Measurements from ENCODE around the gene NLGN1.

NLGN1 gene

DNA sequence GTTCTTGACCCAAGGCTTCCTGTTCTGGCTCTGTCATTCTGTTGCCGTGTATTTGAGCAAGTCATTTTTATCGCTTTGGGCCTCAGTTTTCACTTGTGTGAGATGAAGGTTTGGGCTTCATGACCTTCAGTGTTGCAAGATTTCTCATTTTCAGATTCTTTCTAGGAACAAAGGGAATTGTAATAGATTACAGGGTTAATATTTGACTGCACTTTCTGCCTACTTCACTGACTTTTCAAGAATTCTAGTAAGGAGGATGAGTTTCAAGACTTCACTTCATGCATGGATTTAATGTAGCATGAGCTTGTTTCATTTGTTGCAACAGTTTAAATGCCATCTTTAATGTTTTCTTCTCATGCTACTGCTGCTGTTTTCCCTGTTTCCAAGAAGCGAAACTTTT is 226.5 kb downstream of the NLGN1 start:
- Histone ChIP-seq H3K27ac (no peak overlapping the region), H3K4me1 (ENCODE audit: control insufficient read depth in 1 of 2, insufficient read depth in 1 of 2, low read depth in 1 of 2, low read length in 1 of 2) (no peaks in the 10 kb centered on the region), H3K4me3 (ENCODE audit: low read depth in 1 of 2, low read length in 1 of 2) (no peak overlapping the region), H3K9me3 (no peaks in the 10 kb centered on the region), H3K36me3 (no peaks in the 10 kb centered on the region), H3K27me3 (no peaks in the 10 kb centered on the region)
- TF ChIP-seq, protein P1, sequence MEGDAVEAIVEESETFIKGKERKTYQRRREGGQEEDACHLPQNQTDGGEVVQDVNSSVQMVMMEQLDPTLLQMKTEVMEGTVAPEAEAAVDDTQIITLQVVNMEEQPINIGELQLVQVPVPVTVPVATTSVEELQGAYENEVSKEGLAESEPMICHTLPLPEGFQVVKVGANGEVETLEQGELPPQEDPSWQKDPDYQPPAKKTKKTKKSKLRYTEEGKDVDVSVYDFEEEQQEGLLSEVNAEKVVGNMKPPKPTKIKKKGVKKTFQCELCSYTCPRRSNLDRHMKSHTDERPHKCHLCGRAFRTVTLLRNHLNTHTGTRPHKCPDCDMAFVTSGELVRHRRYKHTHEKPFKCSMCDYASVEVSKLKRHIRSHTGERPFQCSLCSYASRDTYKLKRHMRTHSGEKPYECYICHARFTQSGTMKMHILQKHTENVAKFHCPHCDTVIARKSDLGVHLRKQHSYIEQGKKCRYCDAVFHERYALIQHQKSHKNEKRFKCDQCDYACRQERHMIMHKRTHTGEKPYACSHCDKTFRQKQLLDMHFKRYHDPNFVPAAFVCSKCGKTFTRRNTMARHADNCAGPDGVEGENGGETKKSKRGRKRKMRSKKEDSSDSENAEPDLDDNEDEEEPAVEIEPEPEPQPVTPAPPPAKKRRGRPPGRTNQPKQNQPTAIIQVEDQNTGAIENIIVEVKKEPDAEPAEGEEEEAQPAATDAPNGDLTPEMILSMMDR (IDR thresholded peaks at IDR 0.05), result no peak

DNA sequence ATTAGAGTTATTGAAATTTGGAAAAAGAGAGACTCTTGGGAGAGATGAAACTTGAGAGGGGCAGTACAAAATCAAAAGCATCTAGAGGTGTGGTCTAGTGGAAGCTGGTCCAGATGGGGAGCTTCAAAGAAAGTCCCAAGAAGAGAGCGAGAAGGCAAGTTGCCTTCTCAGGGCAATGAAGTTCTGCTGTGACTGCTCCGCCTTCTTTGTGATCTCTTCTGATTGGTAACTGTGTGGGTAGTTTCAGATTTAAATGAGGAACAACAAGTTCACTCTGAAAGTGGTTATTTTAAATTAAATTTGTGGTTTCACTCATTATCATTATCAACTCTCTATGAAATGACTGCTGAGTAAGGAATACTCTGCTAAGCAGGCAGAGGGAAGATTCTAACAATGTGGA is 233.3 kb downstream of the NLGN1 start:
- Histone ChIP-seq H3K9me3 (no peaks in the 10 kb centered on the region), H3K27ac (no peak overlapping the region), H3K4me1 (ENCODE audit: control insufficient read depth in 1 of 2, insufficient read depth in 1 of 2, low read depth in 1 of 2, low read length in 1 of 2) (no peaks in the 10 kb centered on the region), H3K36me3 (no peaks in the 10 kb centered on the region), H3K27me3 (no peaks in the 10 kb centered on the region), H3K4me3 (ENCODE audit: low read depth in 1 of 2, low read length in 1 of 2) (no peak overlapping the region)
- TF ChIP-seq, protein P1 (IDR thresholded peaks at IDR 0.05), result no peak

DNA sequence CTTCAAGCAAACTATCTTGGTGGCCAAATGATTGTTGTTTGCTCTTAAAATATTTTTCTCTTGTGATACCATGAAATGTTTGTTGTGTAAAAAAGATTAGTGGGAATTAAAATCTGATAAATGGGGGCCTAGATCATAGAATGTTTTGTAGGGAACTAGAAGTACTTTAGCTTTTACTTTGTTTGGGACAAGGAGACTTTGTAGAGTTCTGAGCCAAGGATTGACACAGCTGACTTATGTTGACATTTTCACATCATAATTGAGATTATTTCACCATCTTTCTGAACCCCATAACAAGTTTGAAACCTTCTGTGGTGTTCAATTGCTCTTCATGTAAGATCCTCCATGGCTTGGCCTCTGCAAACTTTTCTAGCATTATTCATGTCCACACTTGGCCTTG is 235.4 kb downstream of the NLGN1 start:
- H3K9me3 ChIP-seq, result no peaks in the 10 kb centered on the region
- TF ChIP-seq, protein P1 (IDR thresholded peaks at IDR 0.05), result no peak
- H3K4me3 ChIP-seq (ENCODE audit: low read depth in 1 of 2, low read length in 1 of 2), result no peak overlapping the region
- no peaks in the 10 kb centered on the region for H3K27me3 ChIP-seq
- no peaks in the 10 kb centered on the region for H3K36me3 ChIP-seq
- H3K4me1 ChIP-seq (ENCODE audit: control insufficient read depth in 1 of 2, insufficient read depth in 1 of 2, low read depth in 1 of 2, low read length in 1 of 2), result no peaks in the 10 kb centered on the region
- H3K27ac ChIP-seq, result no peak overlapping the region

DNA sequence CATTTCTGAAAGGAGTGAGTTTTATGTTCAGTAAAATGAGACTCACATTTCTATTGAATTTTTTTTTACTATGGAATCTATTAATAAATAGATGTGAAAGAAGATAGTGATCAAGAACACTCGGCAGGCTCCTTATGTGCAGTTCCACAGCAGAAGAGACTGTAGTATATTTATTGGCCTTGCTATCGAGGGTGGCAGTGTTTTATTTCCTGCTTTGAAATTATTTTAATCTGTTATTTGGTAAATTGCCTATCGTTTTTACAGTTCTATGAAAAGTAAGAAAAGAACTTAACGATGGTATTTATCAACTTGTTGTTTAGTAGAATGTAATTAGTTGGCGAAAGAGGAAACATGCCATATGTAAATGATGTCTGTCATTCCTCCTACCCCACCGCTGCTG is 238.3 kb downstream of the NLGN1 start:
- Histone ChIP-seq H3K9me3 (no peaks in the 10 kb centered on the region), H3K4me3 (ENCODE audit: low read depth in 1 of 2, low read length in 1 of 2) (no peak overlapping the region), H3K36me3 (no peaks in the 10 kb centered on the region), H3K27ac (no peak overlapping the region), H3K27me3 (no peaks in the 10 kb centered on the region), H3K4me1 (ENCODE audit: control insufficient read depth in 1 of 2, insufficient read depth in 1 of 2, low read depth in 1 of 2, low read length in 1 of 2) (no peaks in the 10 kb centered on the region)
- TF ChIP-seq, protein P1 (IDR thresholded peaks at IDR 0.05), result no peak

DNA sequence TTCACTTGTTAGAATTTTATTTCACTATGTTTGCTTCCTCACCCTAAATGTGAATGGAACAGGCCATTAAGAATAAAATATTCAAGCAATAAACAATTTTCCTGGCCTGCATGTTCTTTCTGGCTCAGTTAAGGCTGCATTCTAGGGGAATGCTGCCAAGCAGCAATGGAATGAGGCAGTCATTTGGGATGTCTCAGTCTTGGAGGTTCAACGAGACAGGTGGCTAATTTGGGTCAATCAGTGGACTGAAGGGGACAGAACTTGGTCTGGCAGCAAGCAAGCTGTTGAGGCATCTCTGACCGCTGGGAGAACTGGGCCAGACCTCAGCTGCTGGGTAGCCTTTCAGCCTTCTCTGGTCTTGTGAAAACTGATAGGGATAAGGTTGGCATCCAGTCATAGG is 241.6 kb downstream of the NLGN1 start:
- no peaks in the 10 kb centered on the region for H3K4me1 ChIP-seq (ENCODE audit: control insufficient read depth in 1 of 2, insufficient read depth in 1 of 2, low read depth in 1 of 2, low read length in 1 of 2)
- TF ChIP-seq, protein P1 (IDR thresholded peaks at IDR 0.05), result no peak
- no peaks in the 10 kb centered on the region for H3K27me3 ChIP-seq
- no peak overlapping the region for H3K4me3 ChIP-seq (ENCODE audit: low read depth in 1 of 2, low read length in 1 of 2)
- H3K9me3 ChIP-seq, result no peaks in the 10 kb centered on the region
- H3K27ac ChIP-seq, result no peak overlapping the region
- H3K36me3 ChIP-seq, result no peaks in the 10 kb centered on the region

DNA sequence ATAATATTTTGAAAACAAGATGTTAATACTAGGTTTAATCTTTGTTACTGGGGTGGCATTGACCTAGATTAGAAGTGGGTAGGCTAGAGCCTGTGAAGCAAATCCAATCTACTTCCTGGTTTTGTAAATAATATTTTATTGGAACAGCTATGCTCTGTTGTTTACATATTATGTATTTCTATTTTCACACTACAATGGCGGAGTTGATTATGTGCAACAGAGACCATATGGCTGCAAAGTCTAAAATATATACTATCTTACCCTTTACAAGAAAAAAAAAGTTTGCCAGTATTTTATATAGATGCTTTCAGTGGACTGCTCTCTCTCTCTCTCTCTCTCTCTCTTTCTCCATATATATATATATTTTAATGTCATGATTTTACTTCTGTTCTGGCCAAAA is 244.2 kb downstream of the NLGN1 start:
- TF ChIP-seq, protein P1 (IDR thresholded peaks at IDR 0.05), result no peak
- Histone ChIP-seq H3K4me1 (ENCODE audit: control insufficient read depth in 1 of 2, insufficient read depth in 1 of 2, low read depth in 1 of 2, low read length in 1 of 2) (no peaks in the 10 kb centered on the region), H3K9me3 (no peaks in the 10 kb centered on the region), H3K36me3 (no peaks in the 10 kb centered on the region), H3K27ac (no peak overlapping the region), H3K4me3 (ENCODE audit: low read depth in 1 of 2, low read length in 1 of 2) (no peak overlapping the region), H3K27me3 (no peaks in the 10 kb centered on the region)
